NCI-H524 (cell line): ENCODE measurements around the gene FAM117A.

Source experiments
- DNase-seq, 2 experiments: peaks; one replicate each; lab custom pipeline; 2025; lab: John Stamatoyannopoulos, UW

FAM117A gene

DNA sequence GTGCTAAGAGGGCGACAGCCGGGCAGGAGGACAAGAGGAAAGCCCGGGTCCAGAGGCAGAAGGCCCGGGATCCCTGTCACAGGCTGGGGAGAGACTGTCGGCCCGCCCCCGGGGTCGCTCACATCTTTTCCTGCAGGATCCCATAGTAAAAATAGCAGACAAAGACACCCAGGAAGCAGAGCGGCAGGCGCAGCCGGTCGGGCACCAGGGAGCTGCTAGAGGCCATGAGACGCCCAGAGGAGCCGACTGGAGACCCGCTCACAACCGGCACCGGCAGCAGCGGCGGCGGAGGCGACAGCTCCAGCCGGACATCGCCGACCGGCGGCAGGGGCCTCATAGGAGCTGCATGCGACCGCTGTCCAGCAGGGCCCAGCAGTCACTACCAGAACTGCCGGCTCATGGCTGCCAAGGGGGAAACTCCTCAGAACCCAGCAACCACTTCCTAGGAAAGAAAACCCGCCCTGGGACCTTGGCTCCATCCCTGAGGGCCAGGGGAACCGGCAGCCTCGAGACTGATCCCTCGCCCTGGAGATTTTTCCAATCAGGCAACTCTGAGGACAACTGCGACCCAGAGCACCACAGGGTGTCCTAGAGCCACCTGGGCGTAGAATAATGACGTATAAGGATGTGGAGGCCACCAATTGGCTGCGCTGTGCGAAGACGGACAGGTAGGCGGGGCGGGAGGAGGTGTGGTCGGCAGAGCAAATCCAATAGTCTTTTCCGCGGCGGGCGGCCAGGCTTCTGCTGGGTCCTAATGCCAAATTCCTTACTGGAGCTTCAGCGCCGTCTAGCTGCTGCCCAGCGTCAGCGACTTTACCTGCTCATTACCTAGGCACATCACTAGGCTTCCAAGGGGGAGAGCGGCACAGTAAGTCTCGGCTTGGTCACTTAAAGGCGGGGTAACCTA, 56.1 kb downstream of the FAM117A start, which contains the start of gene SLC35B1:
SLC35B1 (minus strand) TSS at position 357 of the 907 bp plus-strand sequence; CDS start at position 226, 131 bp downstream.
- DNase-seq, result peak; percentile 99

DNA sequence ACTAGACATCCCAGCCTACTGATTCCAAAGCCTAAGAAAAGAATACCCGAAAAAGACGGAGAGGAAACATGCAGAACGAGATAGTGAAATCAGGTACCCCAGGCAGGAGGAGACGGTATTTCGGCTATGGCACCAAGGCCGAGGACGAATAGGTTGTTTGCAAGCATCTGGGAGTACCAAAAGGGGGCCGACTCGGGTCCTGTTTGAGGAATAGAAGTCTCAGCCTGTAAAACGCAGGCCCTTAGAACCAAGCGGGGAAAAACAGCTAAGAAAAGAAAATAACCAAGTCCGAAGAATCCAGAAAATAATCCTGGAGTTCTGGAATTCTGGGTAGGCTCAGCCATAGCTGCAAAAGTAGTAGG, 56.7 kb downstream of the FAM117A start:
- DNase-seq, result peak in 1 of 2 experiments; percentile 33

DNA sequence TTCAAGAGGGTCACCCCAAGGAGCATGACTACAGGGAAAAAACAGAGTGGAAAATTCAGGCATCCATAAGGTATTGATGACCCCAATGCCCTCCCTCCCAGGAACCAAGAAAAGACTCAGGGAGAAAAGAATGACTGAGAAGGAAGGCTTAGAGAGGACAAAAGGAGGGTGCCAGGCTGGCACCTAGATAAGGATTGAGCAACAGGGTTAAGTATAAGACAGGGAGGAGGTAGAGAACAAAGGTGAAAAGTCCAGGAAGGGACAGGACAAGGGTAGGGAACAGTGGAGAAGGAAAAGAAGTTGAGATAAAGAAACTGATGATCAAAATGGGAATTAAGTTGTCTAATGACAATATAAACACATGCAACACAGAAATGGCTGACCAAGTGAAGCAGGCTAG, 58.7 kb downstream of the FAM117A start:
- no peak for DNase-seq

- peak; percentile 23 to 64 for DNase-seq
These were observed 60.2 kb downstream of the FAM117A start for GRCh38 chr17:49703557-49704277.

DNA sequence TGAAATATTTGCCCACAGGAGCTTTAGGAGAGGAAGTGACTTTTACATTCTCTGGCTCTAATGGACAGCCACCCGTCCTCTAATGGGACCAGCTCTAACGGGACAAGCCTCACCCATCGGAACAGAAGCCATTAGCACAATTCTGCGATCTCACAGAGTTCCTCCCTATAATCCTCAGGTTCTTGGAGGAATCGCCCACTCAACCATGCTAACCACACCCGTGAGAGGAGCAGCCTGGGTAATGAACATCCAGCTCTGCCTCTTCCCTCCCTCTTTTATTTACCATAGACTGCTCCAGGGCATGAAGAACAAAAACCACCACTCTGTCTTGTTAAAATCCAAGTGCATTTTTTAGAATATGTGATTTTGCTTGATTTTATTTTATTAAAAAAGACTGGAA, 63.0 kb downstream of the FAM117A start:
- no peak for DNase-seq

DNA sequence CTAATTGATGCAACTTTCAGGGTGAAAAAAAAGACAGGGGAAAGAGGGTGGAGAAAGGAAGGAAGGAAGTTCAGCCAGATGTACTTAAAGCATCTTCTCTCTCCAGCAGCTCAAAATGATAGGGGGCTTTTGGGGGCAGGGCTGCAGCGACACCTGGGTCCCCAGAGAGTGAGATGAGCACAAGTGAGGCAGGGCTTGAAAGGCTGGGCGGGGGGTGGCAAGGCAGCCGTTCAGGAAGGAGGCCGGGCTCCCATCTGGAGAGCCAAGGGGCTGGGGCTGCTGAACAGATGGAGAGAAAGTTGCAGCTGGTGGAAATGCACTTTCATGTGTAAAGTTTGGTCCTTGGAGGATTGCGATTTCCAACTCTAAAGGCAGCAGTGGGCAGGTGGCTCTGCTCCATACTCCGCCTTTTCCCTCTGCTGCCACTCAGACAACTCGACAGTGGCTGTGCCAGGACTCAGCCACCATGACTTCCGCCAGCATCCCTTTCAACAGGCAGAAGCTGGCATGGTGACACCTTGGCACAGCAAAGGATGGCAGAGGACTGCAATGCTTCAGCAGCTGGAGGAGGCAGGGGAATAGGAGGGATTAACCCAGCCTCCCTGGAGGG, 63.9 kb downstream of the FAM117A start:
- DNase-seq, result peak; percentile 92 to 96

DNA sequence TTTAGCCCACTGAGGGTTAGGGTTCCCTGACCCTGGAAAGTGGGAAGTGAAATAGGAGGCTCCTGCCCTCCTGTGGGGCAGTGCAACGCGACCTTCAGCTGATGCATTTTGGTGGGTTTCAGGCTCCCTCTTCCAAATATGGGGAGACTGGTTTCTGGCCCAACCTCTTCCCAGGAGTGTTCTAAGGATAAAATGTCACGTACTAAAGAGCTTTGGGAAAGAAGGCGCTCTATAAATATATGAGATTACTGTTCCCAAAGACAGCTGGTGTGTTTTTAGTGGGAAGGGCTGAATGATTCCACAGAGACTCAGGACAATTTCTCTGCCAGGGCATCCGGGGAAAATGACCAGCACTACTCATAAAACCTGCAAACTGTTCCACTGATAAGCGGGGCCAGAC, 65.9 kb downstream of the FAM117A start:
- peak in 1 of 2 experiments; percentile 26 for DNase-seq

GRCh38 chr17:49696233-49696761, 67.6 kb downstream of the FAM117A start:
- DNase-seq, result no peak

DNA sequence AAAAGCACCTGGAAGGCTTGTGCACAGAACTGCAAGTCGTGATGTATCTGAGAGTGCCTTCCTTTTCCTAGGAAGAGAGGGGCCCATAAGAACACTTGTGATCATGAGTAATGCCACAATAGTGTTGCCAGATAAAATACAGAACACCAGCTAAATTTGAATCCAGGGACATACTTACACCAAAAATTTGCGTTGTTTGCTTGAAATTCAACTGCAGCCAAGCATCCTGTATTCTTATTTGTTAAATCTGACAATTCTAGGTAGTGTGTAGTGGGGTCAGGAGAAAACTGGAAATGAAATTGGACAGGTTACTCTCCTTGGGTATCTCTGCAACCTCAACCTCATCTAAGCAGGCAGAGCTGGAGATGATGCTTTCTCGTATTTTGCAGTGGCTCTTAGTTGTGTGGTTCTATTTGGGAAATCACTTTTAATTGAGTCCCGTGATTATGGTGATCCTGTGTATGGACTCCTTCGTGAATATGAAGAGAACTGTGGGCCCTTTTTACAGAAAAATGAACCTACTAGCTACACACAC, 68.2 kb downstream of the FAM117A start:
- DNase-seq, result no peak

DNA sequence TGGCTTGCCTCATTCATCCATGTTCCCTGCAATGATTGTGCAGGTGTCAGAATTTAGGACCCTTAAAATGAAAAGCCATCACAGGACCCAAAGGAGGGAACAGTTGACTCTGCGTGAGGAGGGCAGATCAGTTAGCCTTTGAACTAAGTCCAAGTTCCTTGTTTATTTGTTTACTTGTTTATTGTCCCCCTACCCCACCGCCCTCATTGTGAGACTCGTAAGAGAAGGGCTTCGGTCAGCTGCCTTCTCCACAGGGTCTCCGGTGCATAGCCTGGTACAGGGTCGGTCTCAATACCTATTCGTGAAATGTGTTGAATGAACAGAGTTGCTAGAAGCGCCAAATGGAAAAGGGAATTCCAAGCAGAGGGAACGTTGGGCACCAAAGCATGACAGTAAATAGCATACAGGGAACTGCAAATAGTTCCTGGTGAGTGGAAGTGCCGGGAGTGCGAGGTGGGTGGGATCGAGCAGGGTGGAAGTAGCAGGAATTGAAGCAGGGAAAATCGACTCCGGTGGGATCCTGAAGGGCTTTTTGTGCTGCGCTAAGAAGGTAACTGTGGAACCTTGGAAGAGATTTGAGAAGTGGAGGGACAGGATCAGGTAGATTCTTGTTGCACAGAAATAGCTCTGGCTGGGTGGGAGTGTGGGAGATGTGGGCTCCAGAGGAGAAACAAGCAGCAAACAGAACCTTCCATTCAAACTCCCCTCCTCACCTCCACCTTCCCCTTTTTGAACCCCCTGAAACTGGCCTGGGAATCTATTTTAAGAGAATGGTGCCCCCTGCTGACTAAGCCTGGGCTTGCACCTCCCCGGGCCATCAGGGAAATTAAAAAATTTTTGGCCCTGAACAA, 68.9 kb downstream of the FAM117A start:
- DNase-seq, result peak; percentile 17 to 61

GRCh38 chr17:49692751-49693150, 71.2 kb downstream of the FAM117A start:
- no peak for DNase-seq

- DNase-seq, result no peak
These were observed 72.2 kb downstream of the FAM117A start for GRCh38 chr17:49691677-49692191.

DNA sequence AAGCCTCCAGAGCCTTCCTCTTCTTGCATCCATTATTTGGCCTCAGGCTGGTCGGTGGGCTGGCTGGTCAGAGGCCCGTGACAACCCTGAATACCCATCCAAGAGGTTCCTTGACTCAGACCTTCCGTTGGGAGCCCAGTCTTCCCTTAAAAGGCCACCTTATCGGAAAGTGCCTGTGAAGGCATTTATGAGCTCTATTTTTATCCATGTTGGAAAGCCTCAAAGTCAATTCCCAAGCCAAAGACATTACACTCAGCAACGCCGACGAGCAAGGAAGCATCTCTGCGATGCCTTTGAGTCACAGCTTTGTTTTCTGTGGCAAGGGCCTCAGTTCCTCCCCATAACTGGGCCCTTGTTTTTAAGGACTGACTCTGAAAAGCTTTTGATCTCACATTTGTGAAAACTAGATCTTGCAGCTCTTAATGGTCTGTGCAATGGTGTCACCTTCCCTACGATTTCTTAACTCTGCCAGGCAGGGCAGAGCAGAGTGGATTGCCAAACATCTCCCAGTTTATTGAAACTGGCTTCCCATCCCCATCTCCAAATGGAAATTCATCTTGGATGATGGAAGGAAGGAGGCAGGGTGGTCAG, 72.8 kb downstream of the FAM117A start:
- no peak for DNase-seq

DNA sequence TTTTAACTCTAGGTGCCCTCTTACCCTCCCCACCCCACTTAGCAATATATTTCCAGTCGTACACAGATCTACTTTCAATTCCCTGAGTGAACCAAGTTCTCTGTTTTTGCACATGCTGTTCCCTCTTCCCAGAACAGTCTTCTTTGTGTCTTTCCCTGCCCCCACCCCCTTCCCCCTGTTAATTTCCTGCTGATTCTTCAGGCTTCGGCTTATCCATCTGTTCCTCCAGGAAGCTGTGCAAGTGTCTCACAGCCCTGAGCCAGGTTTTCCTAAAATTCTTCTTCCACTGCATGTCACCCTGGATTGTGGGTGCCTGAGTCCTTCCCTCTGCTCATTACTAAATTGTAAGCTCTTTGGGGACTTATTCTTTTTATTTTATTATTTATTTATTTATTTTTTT, 73.7 kb downstream of the FAM117A start:
- peak; percentile 27 to 60 for DNase-seq

DNA sequence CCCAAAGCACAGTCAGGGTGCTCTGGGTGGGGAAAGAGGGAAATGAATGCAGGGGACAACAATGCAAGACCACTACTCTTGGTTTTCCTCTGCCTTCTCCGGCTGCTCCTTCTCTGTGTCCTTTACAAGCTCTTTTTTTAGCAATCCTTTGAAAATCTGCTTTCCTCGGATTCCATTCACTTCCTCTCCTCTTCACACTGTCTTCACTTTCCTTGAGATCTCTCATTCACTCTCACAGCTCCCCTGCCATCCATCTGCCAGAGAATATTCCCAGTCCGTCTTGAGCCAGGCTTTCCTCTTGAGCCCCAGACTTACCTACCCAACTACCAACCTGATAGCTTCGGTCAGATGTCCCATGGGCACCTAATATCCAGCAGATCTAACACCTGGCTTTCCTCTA, 75.1 kb downstream of the FAM117A start:
- no peak for DNase-seq

DNA sequence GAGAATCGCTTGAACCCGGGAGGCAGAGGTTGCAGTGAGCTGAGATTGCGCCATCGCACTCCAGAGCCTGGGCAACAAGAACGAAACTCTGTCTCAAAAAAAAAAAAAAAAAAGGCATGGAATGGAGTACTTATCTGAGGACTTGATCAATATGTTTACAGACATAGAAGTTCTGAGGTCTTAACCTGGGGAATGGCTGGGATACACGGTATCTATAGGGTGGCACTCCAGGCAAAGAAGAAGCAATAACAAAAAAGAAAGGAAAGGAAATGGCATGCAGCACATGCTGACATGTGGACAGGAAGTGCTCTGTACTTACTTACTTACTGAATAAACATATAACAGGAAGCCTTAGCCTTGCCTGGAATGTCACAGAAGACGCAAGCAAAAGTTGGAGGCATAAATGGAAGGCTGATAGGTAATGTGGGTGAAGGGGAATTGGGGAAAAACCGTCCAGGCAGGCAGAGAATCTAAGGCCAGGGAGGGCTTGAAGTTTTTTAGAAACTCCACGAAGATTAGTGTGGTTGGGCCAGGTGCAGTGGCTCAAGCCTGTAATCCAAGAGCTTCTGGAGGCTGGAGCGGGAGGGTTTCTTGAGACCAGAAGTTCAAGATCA, 75.9 kb downstream of the FAM117A start:
- DNase-seq, result no peak

DNA sequence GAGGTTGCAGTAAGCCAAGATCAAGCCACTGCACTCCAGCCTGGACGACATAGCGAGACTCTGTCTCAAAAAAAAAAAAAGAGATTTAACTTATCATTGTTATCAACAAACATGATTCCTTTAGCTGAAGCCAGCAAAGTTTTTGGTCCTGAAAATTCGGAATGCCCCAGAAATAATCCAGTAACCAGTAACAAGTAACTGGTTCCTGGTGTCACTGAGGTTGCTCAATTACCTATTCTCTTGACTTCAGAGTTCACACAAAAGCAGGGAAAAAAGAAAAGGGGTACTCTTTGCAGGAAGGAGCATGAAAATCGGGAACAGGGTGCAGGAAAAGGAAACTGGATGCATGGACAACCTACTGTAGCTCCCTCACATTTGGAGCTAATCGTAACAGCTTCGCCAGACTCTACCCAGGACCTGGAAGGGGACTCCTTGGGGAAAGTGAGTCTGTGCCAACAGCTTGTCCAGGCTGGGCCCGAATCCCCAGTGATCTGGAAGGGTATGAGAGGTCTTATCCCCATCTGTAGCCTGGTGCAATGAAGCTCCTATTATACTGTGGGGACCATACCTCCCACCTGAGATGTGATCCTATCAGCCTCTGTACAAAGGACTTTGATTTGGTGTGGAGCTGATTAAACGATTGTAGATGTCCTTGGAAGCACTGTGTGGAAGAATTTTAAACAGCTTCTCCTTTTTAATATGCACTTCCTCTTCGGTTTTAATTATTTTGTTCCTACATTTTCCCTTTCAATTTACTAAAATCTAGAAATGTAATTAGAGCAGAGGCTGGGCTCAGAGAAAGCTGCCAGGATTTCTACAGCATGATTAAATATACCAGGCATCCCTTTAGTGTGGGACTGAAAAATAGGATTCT, 82.6 kb downstream of the FAM117A start:
- peak; percentile 4 to 25 for DNase-seq

GRCh38 chr17:49680314-49680713, 83.6 kb downstream of the FAM117A start:
- DNase-seq, result peak; percentile 29 to 75
